Muscle of leg (tissue), 11 donors: ENCODE data around the gene RFX4. TPM values are rescaled to one million over a fixed set of nuclear protein-coding genes. Genes with fewer than 3 reads are reported as not detected.
"Not testable (repeated sequence)": the region's sequence is repeated elsewhere in the genome, so short reads cannot be mapped to it uniquely, and the experiment has no call there.

Experiments used
- DNase-seq: peaks from one replicate; pipeline ENCODE4 v3.0.0; 2013
- H3K27ac ChIP-seq: one replicate; pipeline ENCODE4 v1.5.1; 2013; ENCODE audit warnings: mild to moderate bottlenecking, low read length, control low read depth
- H3K27me3 ChIP-seq: one replicate; pipeline ENCODE4 v1.6.1; 2013; ENCODE audit warnings: low read length; ENCODE audit not compliant: control insufficient read depth, insufficient read depth
- H3K36me3 ChIP-seq: one replicate; pipeline ENCODE4 v1.6.1; 2013; ENCODE audit warnings: low read length; ENCODE audit not compliant: control insufficient read depth, insufficient read depth
- H3K4me1 ChIP-seq: one replicate; pipeline ENCODE4 v1.6.1; 2013; ENCODE audit warnings: low read length; ENCODE audit not compliant: control insufficient read depth, insufficient read depth
- H3K4me3 ChIP-seq: one replicate; pipeline ENCODE4 v1.5.1; 2013; ENCODE audit warnings: low read length, control low read depth
- H3K9me3 ChIP-seq: replicated peaks from 2 replicates; pipeline ENCODE4 v1.6.1; 2013; ENCODE audit warnings: low read depth, low read length; ENCODE audit not compliant: control insufficient read depth
- WGBS: methylation state at CpG from one replicate; pipeline ENCODE4 v1.1.5; 2013; ENCODE audit warnings: missing lambda C conversion rate; ENCODE audit not compliant: insufficient coverage; 5-methylcytosine and 5-hydroxymethylcytosine counted together
- polyA plus RNA-seq, 8 donors: library from polyadenylated mRNA; unstranded; fragments of 120-200 nt; gene quantifications; one replicate each; pipeline versions ENCODE4 v1.2.1 to v1.2.3, GENCODE V29; 2013; ENCODE audit warnings: inconsistent platforms in 1 of 8, low replicate concordance in 1 of 8; ENCODE audit not compliant: insufficient read length in 8 of 8, insufficient read depth in 1 of 8
- total RNA-seq: library from RNA; stranded (reverse); fragments of 120-200 nt; gene quantifications from one replicate; pipeline ENCODE4 v1.2.4, GENCODE V29; 2013

The RFX4 gene
- total and polyA plus RNA-seq, 9 donors = 0.04 to 0.24 (median 0.11) TPM

DNA sequence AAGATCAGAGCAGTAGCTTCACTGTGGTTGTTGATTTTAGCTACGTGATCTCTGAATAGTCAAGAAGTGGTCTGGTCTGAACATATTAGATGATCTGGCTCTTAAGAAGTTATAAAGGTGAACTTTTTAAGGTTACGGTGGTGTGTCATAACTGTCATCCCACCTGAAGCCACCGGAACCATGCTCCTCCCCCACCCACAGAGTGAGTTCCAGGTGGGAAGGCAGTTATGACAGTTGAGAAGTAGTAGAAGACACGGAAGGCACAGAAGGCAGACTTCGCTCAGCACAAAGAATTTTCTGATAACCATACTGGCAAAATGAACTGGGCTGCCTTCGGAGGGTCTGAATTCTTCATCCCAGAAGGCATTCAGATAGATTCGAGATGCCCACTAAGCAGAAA, 101.7 kb downstream of the RFX4 start:
- no CpG with 5 or more reads among the region's 7 CpGs for WGBS
- Histone ChIP-seq H3K4me3 (no peak overlapping the region), H3K4me1 (no peaks in the 10 kb centered on the region), H3K9me3 (no peaks in the 10 kb centered on the region), H3K27ac (no peak overlapping the region), H3K27me3 (no peaks in the 10 kb centered on the region), H3K36me3 (no peaks in the 10 kb centered on the region)
- DNase-seq = no peak

DNA sequence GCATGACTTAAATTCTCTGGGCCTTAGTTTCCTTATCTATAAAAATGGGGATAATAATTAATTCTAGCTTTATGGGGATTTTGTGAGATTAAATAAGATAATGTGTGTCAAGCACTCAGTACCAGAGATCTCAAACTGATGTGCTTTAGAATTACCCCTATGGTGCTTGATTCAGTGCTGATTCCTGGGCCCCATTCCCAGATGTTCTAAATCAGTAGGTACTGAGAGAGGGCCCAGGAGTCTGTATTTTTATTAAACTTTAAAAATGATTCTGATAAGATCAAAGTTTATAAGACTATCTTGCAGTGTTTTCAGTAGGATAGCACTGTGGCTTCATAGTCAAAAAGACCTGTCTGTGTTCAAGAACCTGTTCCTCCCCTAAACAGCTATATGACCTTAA, 102.6 kb downstream of the RFX4 start:
- no peak for DNase-seq
- Histone ChIP-seq H3K4me1 (no peaks in the 10 kb centered on the region), H3K27me3 (no peaks in the 10 kb centered on the region), H3K9me3 (no peaks in the 10 kb centered on the region), H3K36me3 (no peaks in the 10 kb centered on the region), H3K4me3 (no peak overlapping the region), H3K27ac (no peak overlapping the region)

DNA sequence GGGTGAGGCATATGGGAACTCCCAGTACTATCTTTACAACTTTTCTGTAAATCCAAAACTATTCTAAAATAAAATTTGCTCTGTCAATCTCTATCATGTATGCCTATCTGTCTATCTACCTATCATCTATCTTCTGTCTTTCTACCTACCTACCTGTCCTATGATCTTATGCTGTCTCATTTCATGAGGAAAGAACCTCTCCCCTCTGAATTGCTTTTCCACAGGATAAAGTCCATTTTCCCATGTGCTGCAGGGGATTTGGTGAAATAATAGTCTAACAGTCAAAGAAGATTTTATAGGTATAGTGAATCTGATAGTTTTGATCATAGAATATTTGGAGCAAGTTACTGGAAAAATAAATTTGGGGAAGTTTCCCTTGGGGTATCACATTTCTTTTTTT, 104.9 kb downstream of the RFX4 start:
- Histone ChIP-seq H3K4me3 (no peak overlapping the region), H3K9me3 (no peaks in the 10 kb centered on the region), H3K4me1 (no peaks in the 10 kb centered on the region), H3K27ac (no peak overlapping the region), H3K27me3 (no peaks in the 10 kb centered on the region), H3K36me3 (no peaks in the 10 kb centered on the region)
- no peak for DNase-seq

DNA sequence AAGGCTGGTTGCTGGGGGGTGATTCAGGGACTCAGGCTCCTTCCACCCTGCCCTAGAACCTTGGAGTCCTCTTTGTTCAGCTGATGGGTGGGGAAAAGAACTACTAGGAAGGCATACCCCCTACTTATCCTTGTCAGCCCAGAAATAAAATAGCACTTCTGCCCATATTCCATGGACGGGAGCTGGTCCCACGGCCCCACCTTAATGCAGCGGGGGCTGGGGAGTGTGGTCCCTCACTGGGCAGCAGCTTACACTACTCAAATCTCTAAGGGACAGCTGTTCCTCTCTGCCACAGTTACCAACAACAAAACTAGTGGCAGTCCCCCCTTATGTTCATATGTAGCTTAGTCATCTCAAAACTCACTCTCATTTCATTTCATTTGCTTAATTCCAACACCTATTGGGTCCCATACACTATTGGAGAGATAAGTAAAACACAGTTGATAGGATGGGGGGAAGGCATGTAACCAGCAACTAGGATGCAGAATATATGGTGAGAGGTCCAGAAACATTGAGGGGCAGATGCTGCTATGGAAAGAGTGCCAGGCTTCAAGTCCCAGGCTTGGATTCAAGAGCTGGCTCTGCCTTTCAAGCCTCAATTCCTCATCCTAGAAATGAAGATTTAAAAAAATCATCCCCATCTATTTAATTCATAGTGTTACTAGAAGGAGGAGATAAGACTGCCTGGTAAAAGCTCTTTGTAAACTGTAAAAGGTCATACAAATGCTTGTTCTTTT, 107.9 kb downstream of the RFX4 start:
- Histone ChIP-seq H3K9me3 (no peaks in the 10 kb centered on the region), H3K4me3 (no peak overlapping the region), H3K27me3 (no peaks in the 10 kb centered on the region), H3K27ac (no peak overlapping the region), H3K4me1 (no peaks in the 10 kb centered on the region), H3K36me3 (no peaks in the 10 kb centered on the region)
- no peak for DNase-seq
- 100% methylated on average over 1 of the region's 3 CpGs for WGBS

DNA sequence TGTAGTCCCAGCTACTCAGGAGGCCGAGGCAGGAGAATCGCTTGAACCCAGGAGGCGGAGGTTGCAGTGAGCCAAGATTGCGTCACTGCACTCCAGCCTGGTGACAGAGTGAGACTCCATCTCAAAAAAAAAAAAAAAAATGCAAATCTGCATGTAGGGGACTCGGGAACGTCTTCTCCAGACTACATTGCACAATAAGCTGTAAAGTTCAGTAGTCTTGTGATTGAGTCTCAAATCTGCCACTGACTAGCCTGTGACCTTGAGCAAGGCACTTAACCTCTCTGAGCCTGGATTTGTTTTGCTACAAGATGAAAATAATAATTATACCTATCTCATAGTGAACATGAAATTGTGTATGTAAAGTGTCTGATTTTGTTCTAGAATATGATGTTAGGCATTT, 109.2 kb downstream of the RFX4 start:
- H3K36me3 ChIP-seq, H3K27ac ChIP-seq, DNase-seq, H3K9me3 ChIP-seq, H3K4me3 ChIP-seq, H3K27me3 ChIP-seq, H3K4me1 ChIP-seq: not testable (repeated sequence)
- WGBS = 93% methylated on average over 3 of the region's 6 CpGs

DNA sequence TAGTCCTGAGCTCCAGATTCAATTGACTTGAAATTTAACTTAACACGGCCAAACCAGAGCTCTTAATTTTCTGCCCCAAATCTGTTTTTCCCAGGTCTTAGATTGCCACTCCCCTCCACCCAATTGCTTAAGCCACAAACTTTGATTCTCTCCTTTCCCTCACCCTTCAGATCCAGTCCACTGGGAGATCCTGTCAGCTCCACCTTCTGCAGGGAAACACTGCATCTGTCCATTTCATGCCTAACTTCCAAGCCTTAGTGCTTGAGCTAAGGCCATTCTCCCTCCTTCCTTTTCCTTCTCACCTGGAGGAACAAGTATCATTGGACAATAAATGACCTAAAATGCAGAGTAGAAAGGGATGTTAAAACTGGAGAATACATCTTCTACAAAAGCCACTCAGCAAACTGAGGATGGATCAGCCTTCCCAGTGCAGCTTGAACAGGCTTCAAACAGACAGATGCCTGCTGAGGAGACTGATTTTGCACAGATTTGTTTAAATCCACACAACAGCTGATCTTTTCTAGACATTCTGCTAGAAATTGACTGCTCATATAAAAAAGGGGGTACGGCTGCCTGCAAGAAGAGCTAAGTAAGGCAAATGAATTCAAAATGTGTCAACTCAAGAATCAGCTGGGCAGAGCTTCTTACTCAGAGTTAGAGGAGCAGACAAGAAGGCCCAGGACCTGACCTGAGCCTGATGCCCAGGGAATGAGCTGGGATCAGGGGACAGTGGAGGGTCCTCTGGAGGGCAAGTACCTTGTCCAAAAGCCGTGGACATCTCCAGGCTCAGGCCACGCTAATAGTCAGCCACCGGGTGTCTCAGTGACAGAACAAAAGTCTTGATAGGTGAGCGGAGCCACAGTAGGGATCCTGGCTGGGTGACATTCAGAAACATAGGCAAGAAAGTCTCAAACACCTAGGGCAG, 110.4 kb downstream of the RFX4 start:
- no peaks in the 10 kb centered on the region for H3K36me3 ChIP-seq
- H3K4me1 ChIP-seq = no peaks in the 10 kb centered on the region
- WGBS = 73% methylated on average over 6 of the region's 6 CpGs
- H3K4me3 ChIP-seq = no peak overlapping the region
- DNase-seq = no peak
- H3K27me3 ChIP-seq = no peaks in the 10 kb centered on the region
- no peaks in the 10 kb centered on the region for H3K9me3 ChIP-seq
- H3K27ac ChIP-seq = no peak overlapping the region

DNA sequence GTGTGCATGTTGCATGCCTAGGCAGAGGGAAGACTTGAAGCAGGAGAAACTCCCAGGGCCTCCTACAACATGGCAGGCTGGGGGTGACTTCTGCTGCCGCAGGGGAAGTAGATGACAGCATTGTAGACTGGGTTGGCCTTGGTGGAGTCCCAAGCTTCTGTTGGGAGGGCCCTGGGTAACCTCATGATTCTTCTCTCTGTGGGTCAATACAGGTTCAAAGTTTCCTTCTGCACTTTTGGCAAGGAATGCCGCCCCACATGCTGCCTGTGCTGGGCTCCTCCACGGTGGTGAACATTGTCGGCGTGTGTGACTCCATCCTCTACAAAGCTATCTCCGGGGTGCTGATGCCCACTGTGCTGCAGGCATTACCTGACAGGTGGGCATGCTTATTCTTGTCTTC, 113.3 kb downstream of the RFX4 start:
- DNase-seq = no peak
- Histone ChIP-seq H3K9me3 (peaks cover 2% of the 10 kb centered on the region), H3K27ac (no peak overlapping the region), H3K4me3 (no peak overlapping the region), H3K27me3 (no peaks in the 10 kb centered on the region), H3K4me1 (no peaks in the 10 kb centered on the region), H3K36me3 (no peaks in the 10 kb centered on the region)
- 84% methylated on average over 6 of the region's 6 CpGs for WGBS

DNA sequence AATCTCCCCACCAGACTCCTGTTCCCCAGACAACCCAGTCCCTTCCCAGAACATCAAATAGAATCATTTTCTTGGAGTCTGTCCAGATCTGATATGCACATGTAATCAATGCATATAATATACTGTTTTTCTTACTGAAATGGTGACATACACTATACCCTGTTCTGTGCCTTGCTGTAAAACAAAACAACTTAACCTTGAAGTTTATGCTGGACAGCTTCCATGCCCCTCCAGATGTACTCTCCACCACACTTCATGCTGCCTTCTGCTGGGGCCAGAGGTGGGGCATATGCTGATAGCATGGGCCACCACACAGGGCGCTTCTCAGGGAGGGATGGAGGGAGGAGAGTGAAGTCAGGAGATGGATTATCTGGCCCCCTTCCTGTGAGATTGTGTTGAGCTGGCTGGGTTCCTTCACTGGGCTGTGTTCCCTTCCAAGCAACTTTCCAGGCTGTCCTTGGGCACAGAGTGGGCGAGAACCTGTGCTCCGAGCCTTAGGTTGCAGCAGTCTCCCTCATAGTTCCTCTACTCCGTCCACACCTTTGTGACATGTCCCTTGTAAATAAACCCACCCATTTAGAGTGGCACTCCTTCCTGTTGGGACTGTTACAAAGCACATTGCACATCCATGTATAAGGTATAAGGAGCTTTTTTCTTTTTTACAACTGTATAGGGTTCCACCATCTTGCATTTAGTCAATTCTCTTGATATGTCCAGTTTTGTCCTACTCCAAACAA, 114.0 kb downstream of the RFX4 start:
- WGBS = 88% methylated on average over 2 of the region's 4 CpGs
- Histone ChIP-seq H3K27ac (no peak overlapping the region), H3K9me3 (peaks cover 8% of the 10 kb centered on the region), H3K4me1 (no peaks in the 10 kb centered on the region), H3K27me3 (no peaks in the 10 kb centered on the region), H3K36me3 (no peaks in the 10 kb centered on the region), H3K4me3 (no peak overlapping the region)
- no peak for DNase-seq

DNA sequence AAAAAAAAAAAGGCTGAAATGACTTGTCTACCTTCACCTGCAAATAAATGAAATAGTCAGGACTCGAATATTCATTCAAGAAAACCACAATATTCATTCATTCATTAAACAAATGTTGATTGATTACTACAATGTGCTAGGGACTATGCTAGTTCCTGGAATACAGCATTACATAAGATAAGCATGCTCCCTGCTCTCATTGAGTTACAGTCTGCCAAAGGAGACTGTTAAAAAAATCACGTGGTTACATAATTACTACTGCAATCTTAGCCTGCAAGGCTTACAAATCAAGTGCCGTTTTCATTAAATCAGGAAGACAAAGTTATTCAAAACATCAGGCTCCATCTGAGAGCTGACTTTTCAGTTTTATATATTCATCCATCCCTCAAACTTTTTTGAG, 121.3 kb downstream of the RFX4 start:
- 40% methylated on average over 1 of the region's 3 CpGs for WGBS
- Histone ChIP-seq H3K36me3 (no peaks in the 10 kb centered on the region), H3K9me3 (peaks cover 10% of the 10 kb centered on the region), H3K27ac (no peak overlapping the region), H3K27me3 (peaks cover 3% of the 10 kb centered on the region), H3K4me3 (no peak overlapping the region), H3K4me1 (no peaks in the 10 kb centered on the region)
- no peak for DNase-seq

DNA sequence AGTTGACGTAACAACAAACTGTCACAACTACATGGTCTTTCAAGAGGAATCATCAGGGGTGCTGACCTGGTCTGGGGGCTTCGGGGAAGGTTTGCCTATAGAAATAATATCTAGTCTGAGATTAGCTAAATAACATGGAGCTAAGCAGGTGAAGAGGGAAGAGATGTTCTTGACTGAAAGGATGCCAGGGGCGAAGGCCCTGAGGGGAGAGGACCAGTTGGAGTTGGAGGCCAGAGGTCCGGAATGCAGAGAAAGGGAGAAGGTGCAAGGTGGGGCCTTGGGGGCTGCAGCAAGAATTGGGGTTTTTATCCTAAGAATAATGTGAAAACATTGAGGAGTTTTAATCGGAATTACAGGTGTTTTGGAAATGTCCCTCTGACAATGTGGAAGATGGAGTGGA, 123.2 kb downstream of the RFX4 start:
- H3K27ac ChIP-seq = no peak overlapping the region
- no peaks in the 10 kb centered on the region for H3K4me1 ChIP-seq
- no peak for DNase-seq
- peaks cover 8% of the 10 kb centered on the region for H3K9me3 ChIP-seq
- peaks cover 3% of the 10 kb centered on the region for H3K27me3 ChIP-seq
- H3K36me3 ChIP-seq = no peaks in the 10 kb centered on the region
- 80% methylated on average over 4 of the region's 5 CpGs for WGBS
- no peak overlapping the region for H3K4me3 ChIP-seq
